ENCODE data around the gene DNAJC30.
A peak's percentile ranks its signal among the peaks of the same experiment; 100 is the strongest.
"Not testable (repeated sequence)": the region's sequence is repeated elsewhere in the genome, so short reads cannot be mapped to it uniquely, and the experiment has no call there.

DNAJC30 gene

DNA sequence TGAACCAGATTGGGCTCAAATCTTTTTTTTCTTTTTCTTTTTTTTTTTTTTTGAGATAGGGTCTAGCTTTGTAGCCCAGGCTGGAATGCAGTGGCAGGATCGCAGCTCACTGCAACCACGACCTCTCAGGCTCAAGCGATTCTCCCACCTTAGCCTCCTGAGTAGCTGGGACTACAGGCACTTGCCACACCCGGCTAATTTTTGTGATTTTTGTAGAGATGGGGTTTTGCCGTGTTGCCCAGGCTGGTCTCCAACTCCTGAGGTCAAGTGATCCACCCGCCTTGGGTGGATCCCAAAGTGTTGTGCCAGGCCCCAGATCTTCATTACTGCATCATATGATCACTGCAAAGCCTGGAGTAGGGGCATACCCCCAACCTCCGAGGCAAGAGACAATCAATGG lies 2.8 kb downstream of the DNAJC30 start:
- DNase-seq = no peak

DNA sequence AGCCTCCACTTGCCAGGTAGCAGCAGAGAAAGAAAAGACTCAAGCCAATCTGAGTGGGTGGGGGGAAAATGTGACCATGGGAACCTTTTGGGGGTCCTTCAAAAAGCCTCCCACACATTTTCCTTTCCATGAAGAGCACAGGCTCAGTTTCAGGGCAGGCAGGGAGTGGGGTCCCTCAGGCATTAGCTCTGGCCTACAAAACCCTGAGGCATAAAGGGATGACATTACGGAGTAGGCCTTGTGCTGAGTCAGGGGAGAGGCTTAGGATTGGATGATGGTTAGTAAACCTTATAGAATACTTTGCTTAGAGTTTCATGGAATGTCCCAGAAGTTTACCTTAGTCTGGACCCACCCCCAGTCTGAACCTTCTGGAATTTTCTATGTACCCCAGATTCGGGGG lies 3.5 kb downstream of the DNAJC30 start:
- no peak for DNase-seq

DNA sequence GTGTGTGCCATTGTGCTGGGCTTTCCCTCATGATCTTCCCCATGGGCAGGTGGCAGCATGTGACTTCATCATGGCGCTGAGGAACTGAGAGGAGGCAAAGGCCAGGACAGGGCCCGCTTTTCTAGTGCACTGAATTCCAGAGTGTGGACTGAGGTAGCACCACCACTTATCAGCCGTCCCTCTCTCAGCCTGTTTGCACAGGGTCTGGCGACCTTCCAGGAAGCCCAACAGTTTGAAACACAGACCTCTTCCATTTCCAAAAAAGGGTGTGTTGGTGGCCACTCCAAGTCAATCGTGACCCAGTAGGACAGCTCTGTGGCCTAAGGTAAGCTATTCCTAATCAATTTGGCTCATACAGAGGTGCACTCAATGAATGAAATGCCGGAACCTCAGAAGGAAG lies 4.4 kb downstream of the DNAJC30 start:
- DNase-seq = peak; percentile 40

GRCh38 chr7:73676062-73676461 lies 7.2 kb downstream of the DNAJC30 start:
- not testable (repeated sequence) for DNase-seq

GRCh38 chr7:73674468-73675124 lies 8.7 kb downstream of the DNAJC30 start:
- DNase-seq = no peak

DNA sequence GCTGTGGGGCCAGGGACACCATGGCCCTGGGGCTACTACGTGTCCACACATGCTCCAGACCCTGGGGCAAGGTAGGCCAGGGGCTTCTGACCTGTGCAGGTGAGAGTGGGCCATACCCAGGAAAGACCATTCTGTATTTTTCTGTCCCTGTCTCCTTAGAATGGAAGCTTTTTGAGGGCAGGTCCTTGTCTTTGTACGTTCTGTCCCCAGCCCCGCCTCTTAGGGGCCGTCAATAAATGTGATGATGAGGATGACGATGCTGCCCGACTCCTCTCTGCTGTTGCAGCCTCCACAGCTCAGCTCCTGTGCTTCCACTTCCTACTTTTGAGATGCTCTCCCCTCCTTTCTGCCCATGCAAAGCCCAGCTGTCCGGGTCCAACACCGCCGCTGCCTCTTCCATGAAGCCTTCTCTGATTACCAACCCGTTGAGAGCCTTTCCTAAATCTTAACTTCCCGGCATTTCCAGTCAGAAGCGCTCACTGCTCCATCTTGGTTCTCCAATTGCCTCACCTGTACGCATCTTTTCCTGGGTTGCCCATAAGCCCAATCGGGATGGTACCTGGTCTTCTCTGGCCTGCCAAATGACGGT lies 11.3 kb downstream of the DNAJC30 start:
- no peak for DNase-seq

- DNase-seq = no peak
These were observed 12.0 kb downstream of the DNAJC30 start for GRCh38 chr7:73671322-73671661.

- no peak for DNase-seq
These were observed 13.3 kb downstream of the DNAJC30 start for GRCh38 chr7:73669858-73670385.

- DNase-seq = no peak
These were observed 14.0 kb downstream of the DNAJC30 start for GRCh38 chr7:73669288-73669701.

DNA sequence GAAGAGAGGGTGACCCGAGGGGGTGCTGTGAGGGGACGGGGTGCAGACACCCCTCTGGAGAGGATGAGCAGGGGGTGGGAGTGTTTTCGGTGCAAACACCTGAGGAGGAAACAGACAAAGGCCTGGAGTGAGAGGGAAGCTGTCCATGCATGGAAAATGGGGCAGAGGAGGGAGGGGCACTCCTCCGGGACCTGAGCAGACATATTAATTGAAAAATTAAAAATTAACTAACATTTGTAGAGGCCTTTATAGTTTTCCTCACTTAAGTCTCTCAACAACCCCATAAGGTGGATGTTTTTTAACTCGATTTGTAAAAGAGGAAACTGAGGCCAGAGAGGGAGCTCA lies 14.4 kb downstream of the DNAJC30 start:
- DNase-seq = no peak

DNA sequence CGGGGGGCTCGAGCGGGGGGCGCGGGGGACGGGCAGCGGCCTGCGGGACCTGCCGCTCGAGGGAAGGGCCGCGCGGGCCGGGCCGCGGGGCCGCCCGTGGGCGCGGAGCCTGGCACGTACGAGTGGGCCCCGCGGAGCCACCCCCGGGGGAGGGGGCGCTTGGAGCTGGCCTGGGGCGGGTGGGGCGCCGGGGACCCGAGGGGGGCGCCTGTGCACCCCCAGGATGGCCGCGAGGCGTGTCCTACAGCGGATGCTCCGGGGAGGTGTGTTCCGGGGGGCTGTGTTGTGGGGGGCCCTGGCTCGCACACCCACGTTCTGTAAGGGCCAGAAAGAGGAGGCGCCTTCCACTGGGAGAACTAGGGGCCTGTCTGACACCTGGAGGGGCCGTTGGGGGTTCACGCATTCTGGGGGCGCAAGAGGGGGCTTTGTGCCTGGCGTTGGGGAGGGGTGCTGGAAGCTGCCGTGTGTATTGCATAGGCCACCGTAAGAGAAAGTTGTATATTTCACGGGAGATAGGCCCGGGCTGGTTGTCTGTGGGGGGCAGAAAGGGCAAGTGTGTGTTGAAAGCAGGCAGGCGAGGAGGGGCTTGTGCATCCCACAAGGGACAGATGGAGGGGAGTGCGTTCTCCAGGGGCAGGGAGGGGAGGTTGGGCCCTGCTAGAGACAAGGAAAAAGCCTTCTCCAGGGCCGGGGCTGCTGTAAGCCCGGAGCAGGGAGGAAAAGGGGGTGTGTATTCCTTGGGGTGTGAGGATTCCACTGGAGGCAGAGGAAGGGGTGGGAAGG lies 15.0 kb downstream of the DNAJC30 start:
- no peak for DNase-seq

- DNase-seq = peak; percentile 96
These were observed 15.7 kb downstream of the DNAJC30 start, which contains the start of gene VPS37D for GRCh38 chr7:73667344-73668102. Gene VPS37D, plus strand, starts transcription at chr7:73667831. Its CDS starts 128 bp downstream, at chr7:73667959.

DNA sequence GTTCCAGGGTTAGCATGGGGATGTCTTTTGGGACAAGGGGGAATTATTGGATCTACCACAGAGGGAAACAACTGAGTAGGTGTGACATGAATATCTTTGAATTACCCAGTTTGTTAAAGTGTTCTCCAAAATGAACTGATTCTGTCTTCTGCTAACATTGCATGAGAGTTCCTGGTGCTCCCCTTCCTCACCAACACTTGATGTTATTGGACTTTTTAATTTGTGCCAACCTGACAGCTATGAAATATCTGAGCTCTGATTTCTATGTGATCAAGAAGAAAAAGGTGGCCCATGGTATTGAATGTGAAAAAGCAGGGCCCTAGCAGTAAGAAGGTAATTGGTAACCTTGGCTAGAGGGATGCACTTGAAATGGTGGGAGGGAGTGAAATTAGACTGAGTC lies 20.2 kb downstream of the DNAJC30 start:
- DNase-seq = no peak

DNA sequence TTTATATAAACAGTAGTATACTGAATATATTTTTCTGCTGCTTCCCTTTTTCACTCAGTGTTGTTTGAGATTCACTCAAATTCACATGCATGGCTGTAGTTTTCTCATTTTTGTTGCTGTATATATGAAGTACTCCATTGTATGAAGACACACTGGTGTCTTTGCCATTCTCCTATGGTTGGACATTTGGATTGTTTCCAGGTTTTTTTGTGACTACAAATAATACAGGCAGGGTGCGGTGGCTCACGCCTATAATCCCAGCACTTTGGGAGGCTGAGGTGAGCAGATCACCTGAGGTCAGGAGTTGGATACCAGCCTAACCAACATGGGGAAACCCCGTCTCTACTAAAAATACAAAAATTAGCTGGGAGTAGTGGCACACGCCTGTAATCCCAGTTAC lies 22.7 kb downstream of the DNAJC30 start:
- not testable (repeated sequence) for DNase-seq

DNA sequence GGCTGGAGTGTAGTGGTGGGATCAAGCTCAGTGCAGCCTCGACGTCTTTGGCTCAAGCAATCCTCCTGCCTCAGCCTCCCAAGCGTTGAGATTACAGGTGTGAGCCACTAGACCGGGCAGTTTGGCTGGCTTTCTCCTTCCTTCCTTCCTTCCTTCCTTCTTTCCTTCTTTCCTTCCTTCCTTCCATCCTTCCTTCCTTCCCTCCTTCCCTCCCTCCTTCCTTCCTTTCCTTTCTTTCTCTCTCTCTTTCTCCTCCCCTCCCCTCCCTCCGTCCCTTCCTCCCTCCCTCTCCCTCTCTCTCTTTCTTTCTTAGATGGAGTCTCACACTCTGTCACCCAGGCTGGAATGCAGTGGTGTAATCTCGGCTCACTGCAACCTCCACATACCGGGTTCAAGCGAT lies 23.3 kb downstream of the DNAJC30 start:
- no peak for DNase-seq

- not testable (repeated sequence) for DNase-seq
These were observed 27.9 kb downstream of the DNAJC30 start for GRCh38 chr7:73655309-73655708.

DNA sequence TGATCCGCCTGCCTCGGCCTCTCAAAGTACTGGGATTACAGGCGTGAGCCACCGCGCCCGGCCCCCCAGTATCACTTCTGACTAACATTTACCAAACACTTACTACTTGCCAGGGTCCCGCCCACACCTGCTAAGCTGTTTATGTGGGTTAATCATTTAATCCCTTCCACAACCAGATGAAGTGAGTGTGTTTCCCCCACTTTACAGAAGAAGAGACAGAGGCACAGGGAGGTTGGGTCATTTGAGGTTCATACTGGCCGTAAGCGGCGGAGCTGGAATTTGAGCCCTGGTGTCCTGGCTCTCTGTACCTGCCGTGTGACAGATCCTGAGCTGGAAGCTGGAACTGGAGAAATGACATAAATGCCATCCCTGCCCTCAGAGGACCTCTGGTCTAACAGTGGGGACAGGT lies 30.7 kb downstream of the DNAJC30 start:
- DNase-seq = no peak

DNA sequence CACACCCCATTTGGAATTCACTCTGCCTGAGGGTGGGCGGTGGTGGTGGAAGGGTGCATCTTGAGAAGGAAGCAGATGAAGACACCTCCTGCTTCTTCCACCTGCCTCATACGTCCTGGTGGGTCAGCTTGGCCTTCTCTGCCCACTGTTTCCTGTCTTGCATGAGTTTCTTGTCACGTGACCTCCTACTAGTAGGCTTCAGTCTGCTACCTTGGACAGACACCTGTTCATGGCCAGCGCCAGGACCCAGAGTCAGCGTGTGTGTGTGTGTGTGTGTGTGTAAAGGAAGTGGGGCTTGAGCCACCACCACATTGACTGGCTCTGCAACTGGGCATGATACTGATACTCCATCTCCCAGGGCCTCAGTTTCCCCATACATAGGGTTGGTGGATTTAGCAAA lies 32.7 kb downstream of the DNAJC30 start:
- no peak for DNase-seq

GRCh38 chr7:73649576-73649975 lies 33.7 kb downstream of the DNAJC30 start:
- no peak for DNase-seq

DNA sequence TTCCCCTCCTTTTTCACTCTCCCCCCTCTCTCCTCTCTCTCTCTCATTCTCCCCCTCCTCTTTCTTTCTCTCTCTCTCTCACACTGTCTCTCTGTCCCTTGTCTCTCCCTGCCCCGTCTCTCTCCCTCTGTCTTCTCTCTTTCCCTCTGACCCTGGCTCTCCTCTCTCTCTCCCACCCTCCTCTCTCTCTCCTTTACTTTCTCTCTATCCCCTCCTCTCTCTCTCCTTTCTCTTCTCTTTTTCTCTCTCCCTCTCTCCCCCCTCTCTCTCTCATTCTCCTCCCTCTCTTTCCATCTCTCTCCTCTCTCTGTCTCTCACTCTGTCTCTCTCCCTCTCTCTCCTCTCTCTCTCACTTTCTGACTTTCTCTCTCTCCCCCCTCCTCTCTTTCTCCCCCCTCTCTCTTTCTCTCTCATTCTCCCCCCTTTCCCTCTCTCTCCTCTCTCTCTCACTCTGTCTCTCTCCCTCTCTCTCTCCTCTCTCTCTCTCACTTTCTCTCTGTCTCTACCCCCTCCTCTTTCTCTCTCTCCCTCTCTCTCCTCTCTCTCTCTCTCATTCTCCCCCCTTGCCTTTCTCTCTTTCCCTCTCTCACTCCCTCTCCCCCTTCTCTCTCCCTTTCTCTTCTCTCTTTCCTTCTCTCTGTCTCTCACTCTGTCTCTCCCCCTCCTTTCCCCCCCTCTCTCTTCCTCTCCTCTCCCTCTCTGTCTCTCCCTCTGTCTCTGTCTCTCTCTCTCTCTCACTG lies 34.5 kb downstream of the DNAJC30 start:
- no peak for DNase-seq

DNA sequence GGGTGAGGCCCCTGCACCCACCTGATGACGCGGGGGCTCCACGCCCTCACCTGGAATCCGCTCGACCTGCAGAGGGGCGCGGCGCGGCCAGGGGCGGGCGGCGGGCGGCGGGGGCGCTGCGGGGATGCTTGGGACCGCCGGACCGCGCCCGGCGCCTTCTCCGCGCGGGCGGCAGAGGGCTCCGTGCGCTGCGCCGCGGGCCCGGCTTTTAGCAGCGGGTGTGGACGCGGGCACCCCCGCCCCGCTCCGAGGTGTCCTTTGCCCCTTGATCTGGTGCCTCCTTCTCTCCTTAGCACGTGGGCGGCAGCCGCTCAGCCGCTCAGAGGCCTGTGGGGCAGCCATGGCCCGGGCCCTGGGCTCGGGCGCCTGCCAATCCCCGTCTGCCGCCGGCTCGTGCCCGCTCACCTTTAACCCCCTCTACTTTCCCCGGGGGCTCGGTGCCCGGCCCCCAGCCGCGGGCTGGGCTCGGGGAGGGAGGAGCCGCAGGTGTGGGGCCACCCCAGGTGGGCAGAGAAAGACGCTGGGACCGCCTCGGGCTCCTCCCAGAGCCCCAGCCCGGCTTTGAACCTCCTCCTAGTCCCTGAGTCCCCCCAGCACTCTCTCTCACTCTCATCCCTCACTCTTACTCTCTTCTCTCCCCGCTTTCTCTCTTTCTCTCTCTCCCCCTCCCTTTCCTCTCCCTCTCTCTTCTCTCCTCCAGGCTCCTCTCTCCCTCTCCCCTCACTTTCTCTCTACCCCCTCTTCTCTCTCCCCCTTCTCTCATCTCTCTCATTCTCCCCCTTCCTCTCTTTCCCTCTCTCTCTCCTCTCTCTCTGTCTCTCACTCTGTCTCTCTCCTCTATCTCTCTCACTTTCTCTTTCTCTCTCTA lies 35.3 kb downstream of the DNAJC30 start:
- peak; percentile 42 for DNase-seq
